BLaER1 treated with 17β-estradiol and CSF1 and Interleukin-3, amounts not matched to agents 10 nM and 100 nM (cell line): ENCODE results near the gene AHCYL2.

Source experiments
- H3K27ac ChIP-seq, 11 experiments: shearing (Covaris generic); formaldehyde crosslinking; 2 replicates each; pipeline ENCODE4 v1.8.1; 2022
- H3K27me3 ChIP-seq, 11 experiments: shearing (Covaris generic); formaldehyde crosslinking; 2 replicates each; pipeline ENCODE4 v1.8.1; 2022
- H3K36me3 ChIP-seq, 11 experiments: shearing (Covaris generic); formaldehyde crosslinking; 2 replicates each; pipeline ENCODE4 v1.8.1; 2022
- H3K4me1 ChIP-seq, 10 experiments: shearing (Covaris generic); formaldehyde crosslinking; 2 replicates each; pipeline ENCODE4 v1.8.1; 2022
- H3K4me2 ChIP-seq, 11 experiments: shearing (Covaris generic); formaldehyde crosslinking; 2 replicates each; pipeline ENCODE4 v1.8.1; 2022
- H3K4me3 ChIP-seq, 10 experiments: shearing (Covaris generic); formaldehyde crosslinking; 2 replicates each; pipeline ENCODE4 v1.8.1; 2022
- H3K9ac ChIP-seq, 11 experiments: shearing (Covaris generic); formaldehyde crosslinking; 2 replicates each; pipeline ENCODE4 v1.8.1; 2022
- H3K9me3 ChIP-seq, 11 experiments: shearing (Covaris generic); formaldehyde crosslinking; replicated peaks in 1 of 11; 2 replicates each; pipeline ENCODE4 v1.8.1; 2022
- H4K20me1 ChIP-seq, 11 experiments: shearing (Covaris generic); formaldehyde crosslinking; 2 replicates each; pipeline ENCODE4 v1.8.1; 2022
- Cebpa-rat ChIP-seq, 11 experiments: shearing (Covaris generic); IDR thresholded peaks; 2 replicates each; pipeline ENCODE4 v1.8.1; 2022

Gene AHCYL2

DNA sequence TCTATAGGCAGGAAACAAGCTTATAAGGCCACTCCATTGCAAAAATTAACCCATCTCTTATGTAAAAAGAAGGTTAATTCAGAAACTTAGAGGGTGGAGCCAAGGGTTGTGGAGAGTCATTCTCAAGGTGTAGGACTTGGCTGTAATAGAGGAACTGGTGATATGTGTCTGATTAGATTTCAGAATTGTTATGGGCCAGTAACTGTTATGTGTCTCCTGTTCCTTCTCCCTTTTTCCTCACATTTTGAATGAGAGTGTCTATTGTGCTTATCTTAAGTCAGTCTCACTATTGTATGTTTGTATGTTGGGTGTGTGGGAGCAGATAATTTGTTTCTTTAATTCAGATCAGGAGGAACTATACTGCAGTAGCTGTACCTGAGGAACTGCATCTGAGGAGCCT, 49.1 kb downstream of the AHCYL2 start:
- Histone ChIP-seq H3K27me3 (no peaks in the 10 kb centered on the region), H4K20me1 (no peaks in the 10 kb centered on the region), H3K9ac (no peak overlapping the region), H3K9me3 (peaks cover 17 to 42% (median 25%) of the 10 kb centered on the region in 11 experiments), H3K36me3 (peaks cover 24 to 45% (median 29%) of the 10 kb centered on the region in 11 experiments), H3K4me2 (no peak overlapping the region), H3K4me1 (peaks cover 0 to 22% (median 7%) of the 10 kb centered on the region in 10 experiments; a peak in 11 of 20 replicates), H3K27ac (no peak overlapping the region), H3K4me3 (no peak overlapping the region)
- TF ChIP-seq Cebpa-rat (IDR thresholded peaks at IDR 0.05) = no peak

DNA sequence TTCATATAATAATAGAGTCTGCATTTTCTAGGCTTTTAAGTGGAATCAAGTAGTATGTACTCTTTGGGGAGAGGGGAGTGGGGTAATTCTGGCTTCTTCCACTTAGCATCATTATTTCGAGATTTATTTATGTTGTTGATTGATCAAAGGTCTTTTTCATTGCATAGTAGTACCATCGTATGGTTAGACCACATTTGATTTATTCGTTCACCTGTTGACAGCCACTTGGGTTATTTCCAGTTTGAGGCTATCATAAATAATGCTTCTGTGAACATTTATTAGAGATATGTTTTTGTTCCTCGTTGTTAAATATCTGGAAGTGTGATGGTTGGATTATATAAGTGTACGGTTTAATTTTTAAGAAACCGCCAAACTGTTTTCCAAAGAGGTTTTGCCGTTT, 52.8 kb downstream of the AHCYL2 start:
- Histone ChIP-seq H4K20me1 (no peaks in the 10 kb centered on the region), H3K27me3 (no peaks in the 10 kb centered on the region), H3K4me2 (no peak overlapping the region), H3K9ac (no peak overlapping the region), H3K36me3 (peaks cover 24 to 44% (median 33%) of the 10 kb centered on the region in 11 experiments), H3K4me1 (peaks cover 0 to 6% (median 0%) of the 10 kb centered on the region in 10 experiments; a peak in 1 of 20 replicates), H3K27ac (no peak overlapping the region), H3K9me3 (peaks cover 17 to 26% (median 22%) of the 10 kb centered on the region in 11 experiments), H3K4me3 (no peak overlapping the region)
- no peak for TF ChIP-seq Cebpa-rat (IDR thresholded peaks at IDR 0.05)

GRCh38 chr7:129278688-129279087, 53.9 kb downstream of the AHCYL2 start:
- H4K20me1 ChIP-seq = no peaks in the 10 kb centered on the region
- no peaks in the 10 kb centered on the region for H3K27me3 ChIP-seq
- H3K9ac ChIP-seq = no peak overlapping the region
- H3K27ac ChIP-seq = no peak overlapping the region
- TF ChIP-seq Cebpa-rat (IDR thresholded peaks at IDR 0.05) = no peak
- peaks cover 9 to 15% (median 11%) of the 10 kb centered on the region in 11 experiments for H3K9me3 ChIP-seq
- H3K36me3 ChIP-seq = peaks cover 16 to 38% (median 23%) of the 10 kb centered on the region in 11 experiments
- H3K4me1 ChIP-seq = peaks cover 0 to 6% (median 0%) of the 10 kb centered on the region in 10 experiments; a peak in 1 of 20 replicates
- H3K4me3 ChIP-seq = no peak overlapping the region
- H3K4me2 ChIP-seq = no peak overlapping the region

DNA sequence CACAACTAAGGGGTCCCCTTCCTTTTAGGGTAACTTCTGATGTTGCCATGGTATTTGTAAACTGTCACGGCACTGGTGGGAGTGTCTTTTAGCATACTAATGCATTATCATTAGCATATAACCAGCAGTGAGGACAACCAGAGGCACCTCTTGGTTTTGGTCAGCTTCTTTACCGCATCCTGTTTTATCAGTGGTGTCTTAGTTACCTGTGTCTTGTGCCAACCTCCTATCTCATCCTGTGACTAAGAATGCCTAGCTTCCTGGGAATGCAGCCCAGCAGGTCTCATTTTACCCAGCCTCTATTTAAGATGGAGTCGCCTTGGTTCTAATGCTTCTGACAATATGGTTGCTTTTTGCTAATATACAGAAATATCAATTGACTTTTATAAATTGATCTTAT, 54.9 kb downstream of the AHCYL2 start:
- Histone ChIP-seq H3K4me3 (no peak overlapping the region), H3K36me3 (peaks cover 5 to 27% (median 13%) of the 10 kb centered on the region in 11 experiments; a peak in 21 of 22 replicates), H3K9ac (no peak overlapping the region), H4K20me1 (no peaks in the 10 kb centered on the region), H3K27ac (no peak overlapping the region), H3K9me3 (peaks cover 0 to 5% (median under 1%) of the 10 kb centered on the region in 11 experiments; a peak in 7 of 22 replicates), H3K4me1 (peaks cover 0 to 6% (median 0%) of the 10 kb centered on the region in 10 experiments; a peak in 1 of 20 replicates), H3K4me2 (no peak overlapping the region), H3K27me3 (no peaks in the 10 kb centered on the region)
- no peak for TF ChIP-seq Cebpa-rat (IDR thresholded peaks at IDR 0.05)

GRCh38 chr7:129281163-129281562, 56.3 kb downstream of the AHCYL2 start:
- peaks cover 0 to 22% (median 9%) of the 10 kb centered on the region in 11 experiments; a peak in 15 of 22 replicates for H3K36me3 ChIP-seq
- H3K4me1 ChIP-seq = peaks cover 0 to 15% (median 6%) of the 10 kb centered on the region in 10 experiments; a peak in 8 of 20 replicates
- H3K27ac ChIP-seq = no peak overlapping the region
- H3K9ac ChIP-seq = no peak overlapping the region
- H3K4me3 ChIP-seq = no peak overlapping the region
- H4K20me1 ChIP-seq = peaks cover 0 to 7% (median 0%) of the 10 kb centered on the region in 11 experiments; a peak in 1 of 22 replicates
- TF ChIP-seq Cebpa-rat (IDR thresholded peaks at IDR 0.05) = no peak
- H3K4me2 ChIP-seq = peak overlapping the region in 1 of 11 experiments; percentile 41; a peak in 2 of 22 replicates
- H3K27me3 ChIP-seq = no peaks in the 10 kb centered on the region
- H3K9me3 ChIP-seq = no peaks in the 10 kb centered on the region

GRCh38 chr7:129282865-129283264, 58.0 kb downstream of the AHCYL2 start:
- Histone ChIP-seq H3K9me3 (no peaks in the 10 kb centered on the region), H3K4me3 (no peak overlapping the region), H3K27me3 (no peaks in the 10 kb centered on the region), H3K9ac (no peak overlapping the region), H3K36me3 (peaks cover 0 to 27% (median 9%) of the 10 kb centered on the region in 11 experiments; a peak in 14 of 22 replicates), H3K4me1 (peaks cover 0 to 15% (median 6%) of the 10 kb centered on the region in 10 experiments; a peak in 8 of 20 replicates), H3K4me2 (no peak overlapping the region), H4K20me1 (peaks cover 0 to 7% (median 0%) of the 10 kb centered on the region in 11 experiments; a peak in 1 of 22 replicates), H3K27ac (no peak overlapping the region)
- no peak for TF ChIP-seq Cebpa-rat (IDR thresholded peaks at IDR 0.05)

GRCh38 chr7:129283936-129284335, 59.1 kb downstream of the AHCYL2 start:
- peaks cover 0 to 7% (median 0%) of the 10 kb centered on the region in 11 experiments; a peak in 1 of 22 replicates for H4K20me1 ChIP-seq
- peaks cover 0 to 15% (median 6%) of the 10 kb centered on the region in 10 experiments; a peak in 8 of 20 replicates for H3K4me1 ChIP-seq
- H3K9me3 ChIP-seq = no peaks in the 10 kb centered on the region
- H3K27ac ChIP-seq = no peak overlapping the region
- no peak overlapping the region for H3K9ac ChIP-seq
- H3K27me3 ChIP-seq = no peaks in the 10 kb centered on the region
- H3K4me2 ChIP-seq = no peak overlapping the region
- H3K4me3 ChIP-seq = no peak overlapping the region
- TF ChIP-seq Cebpa-rat (IDR thresholded peaks at IDR 0.05) = no peak
- H3K36me3 ChIP-seq = peaks cover 6 to 34% (median 13%) of the 10 kb centered on the region in 11 experiments; a peak in 16 of 22 replicates

DNA sequence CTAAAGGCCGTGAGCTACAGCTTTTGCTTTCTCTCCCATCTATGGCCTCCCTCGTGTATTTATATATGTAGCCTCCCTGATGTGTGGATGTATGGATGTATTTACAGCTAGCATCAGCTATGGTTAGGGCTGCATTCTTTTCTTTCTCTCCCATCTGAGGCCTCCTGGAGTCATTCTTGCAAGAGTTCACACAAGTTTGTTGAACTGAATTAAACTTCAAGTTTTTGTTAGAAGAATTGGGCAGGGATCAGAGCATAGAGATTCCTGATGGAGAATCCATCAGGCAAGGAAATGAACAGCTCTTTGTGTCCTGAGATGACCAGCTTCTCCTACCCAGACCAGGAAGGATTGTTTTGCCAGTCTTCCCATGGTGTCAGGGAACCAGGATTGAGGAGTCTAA, 60.3 kb downstream of the AHCYL2 start:
- H3K27ac ChIP-seq = no peak overlapping the region
- H3K4me1 ChIP-seq = peaks cover 0 to 15% (median 6%) of the 10 kb centered on the region in 10 experiments; a peak in 8 of 20 replicates
- H4K20me1 ChIP-seq = peaks cover 0 to 7% (median 0%) of the 10 kb centered on the region in 11 experiments; a peak in 1 of 22 replicates
- no peaks in the 10 kb centered on the region for H3K9me3 ChIP-seq
- H3K4me3 ChIP-seq = no peak overlapping the region
- H3K4me2 ChIP-seq = peak overlapping the region in 4 of 11 experiments; percentile 6 to 29 (median 12); a peak in 3 of 22 replicates
- H3K36me3 ChIP-seq = peaks cover 7 to 34% (median 11%) of the 10 kb centered on the region in 11 experiments; a peak in 14 of 22 replicates
- H3K27me3 ChIP-seq = no peaks in the 10 kb centered on the region
- no peak for TF ChIP-seq Cebpa-rat (IDR thresholded peaks at IDR 0.05)
- H3K9ac ChIP-seq = no peak overlapping the region

DNA sequence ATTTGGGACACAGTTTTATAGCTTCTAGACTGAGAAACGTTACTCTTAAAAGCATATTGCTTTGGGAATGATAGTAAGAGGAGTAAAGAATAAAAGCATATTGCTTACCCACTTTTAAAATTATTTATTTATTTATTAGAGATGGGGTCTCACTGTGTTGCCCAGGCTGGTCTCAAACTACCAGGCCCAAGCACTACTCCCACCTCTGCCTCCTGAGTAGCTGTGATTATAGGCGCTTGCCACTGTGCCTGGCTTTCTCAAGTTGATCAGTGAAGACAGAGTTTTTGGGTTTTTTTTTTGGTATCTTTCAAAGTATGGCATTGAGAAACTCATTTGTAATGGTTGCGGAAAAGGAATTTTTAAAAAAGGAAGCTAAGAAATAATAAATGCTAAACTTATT, 68.0 kb downstream of the AHCYL2 start:
- H3K4me1 ChIP-seq = peaks cover 6 to 17% (median 13%) of the 10 kb centered on the region in 10 experiments; a peak in 19 of 20 replicates

More for the DNA sequence above, 68.0 kb downstream of the AHCYL2 start:
- no peak for TF ChIP-seq Cebpa-rat (IDR thresholded peaks at IDR 0.05)
- H3K27me3 ChIP-seq = no peaks in the 10 kb centered on the region
- H3K27ac ChIP-seq = no peak overlapping the region
- H3K36me3 ChIP-seq = peaks cover 5 to 22% (median 11%) of the 10 kb centered on the region in 11 experiments; a peak in 13 of 22 replicates
- H3K9me3 ChIP-seq = no peaks in the 10 kb centered on the region
- no peak overlapping the region for H3K9ac ChIP-seq
- H3K4me2 ChIP-seq = no peak overlapping the region
- peaks cover 0 to 8% (median 0%) of the 10 kb centered on the region in 11 experiments; a peak in 3 of 22 replicates for H4K20me1 ChIP-seq
- H3K4me3 ChIP-seq = no peak overlapping the region
